Sigmoid colon (tissue), 4 donors: Measurements from ENCODE around the gene ASTN1.

Experiments used
- CTCF ChIP-seq, 4 experiments: fragments of 450-650 bp in 3 of 4; fragments of 200-600 bp in 1 of 4; IDR thresholded peaks; one replicate each; pipeline ENCODE4 v1.5.1; 2016 to 2019; ENCODE audit warnings: antibody characterized with exemption in 4 of 4, mild to moderate bottlenecking in 3 of 4, moderate library complexity in 2 of 4
- POLR2A ChIP-seq, 2 donors: fragments of 450-650 bp; IDR thresholded peaks; one replicate each; pipeline ENCODE4 v1.6.1; 2016; ENCODE audit warnings: antibody characterized with exemption in 2 of 2, mild to moderate bottlenecking in 2 of 2, moderate library complexity in 2 of 2
- POLR2AphosphoS5 ChIP-seq, 4 donors: sonication (generic); formaldehyde crosslinking; IDR thresholded peaks; one replicate each; pipeline ENCODE4 v1.6.1; 2017; ENCODE audit warnings: antibody characterized with exemption in 4 of 4

DNA sequence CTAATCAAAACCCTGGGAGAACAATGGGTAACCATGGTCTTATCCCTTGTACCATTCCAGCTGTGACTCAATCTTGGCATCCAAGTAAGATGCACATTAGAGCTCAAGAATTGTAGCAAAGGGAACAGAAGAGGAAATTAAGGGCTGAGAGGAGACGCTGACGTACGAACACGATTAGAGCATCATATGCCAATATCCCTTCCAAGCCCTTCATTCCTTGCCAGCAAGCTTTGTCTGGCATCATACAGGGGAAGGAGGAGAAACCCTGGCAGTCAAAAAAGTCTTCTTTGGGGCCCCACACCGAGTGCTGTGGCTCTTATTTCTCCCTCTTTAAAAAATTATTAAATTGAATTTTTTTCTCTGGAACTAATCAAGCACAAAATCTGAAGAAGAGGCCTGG lies 120.9 kb downstream of the ASTN1 start:
- TF ChIP-seq POLR2A (IDR thresholded peaks at IDR 0.05) (no peak), POLR2AphosphoS5 (IDR thresholded peaks at IDR 0.05) (no peak), CTCF (IDR thresholded peaks at IDR 0.05) (no peak)
